NCI-H1694 treated with DMSO at 0.1 percent for 48 hours (cell line): ENCODE measurements around the gene RAB15.

ENCODE experiments used
- DNase-seq: peaks from one replicate; lab custom pipeline; 2025; lab: John Stamatoyannopoulos, UW

Gene RAB15

DNA sequence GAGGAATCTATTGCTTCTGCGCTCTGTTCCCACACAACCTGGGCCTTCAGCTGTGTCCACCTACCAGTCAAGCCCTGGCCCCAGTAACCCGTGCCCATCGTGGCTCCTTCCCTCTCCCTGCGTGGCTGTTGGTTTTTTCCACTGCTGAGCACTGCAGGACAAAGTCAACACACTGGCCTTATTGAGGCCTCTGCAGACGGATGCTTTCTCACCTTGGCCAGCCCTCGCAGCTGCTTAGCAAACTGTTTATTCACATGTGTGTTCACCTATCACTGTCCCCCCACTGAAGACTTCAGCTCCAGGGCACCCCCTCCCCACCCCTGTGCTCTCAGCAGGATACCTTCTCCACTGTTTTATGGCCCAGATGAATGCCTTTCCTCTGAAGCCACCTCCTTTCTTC is 16.8 kb downstream of the RAB15 start:
- DNase-seq: no peak

DNA sequence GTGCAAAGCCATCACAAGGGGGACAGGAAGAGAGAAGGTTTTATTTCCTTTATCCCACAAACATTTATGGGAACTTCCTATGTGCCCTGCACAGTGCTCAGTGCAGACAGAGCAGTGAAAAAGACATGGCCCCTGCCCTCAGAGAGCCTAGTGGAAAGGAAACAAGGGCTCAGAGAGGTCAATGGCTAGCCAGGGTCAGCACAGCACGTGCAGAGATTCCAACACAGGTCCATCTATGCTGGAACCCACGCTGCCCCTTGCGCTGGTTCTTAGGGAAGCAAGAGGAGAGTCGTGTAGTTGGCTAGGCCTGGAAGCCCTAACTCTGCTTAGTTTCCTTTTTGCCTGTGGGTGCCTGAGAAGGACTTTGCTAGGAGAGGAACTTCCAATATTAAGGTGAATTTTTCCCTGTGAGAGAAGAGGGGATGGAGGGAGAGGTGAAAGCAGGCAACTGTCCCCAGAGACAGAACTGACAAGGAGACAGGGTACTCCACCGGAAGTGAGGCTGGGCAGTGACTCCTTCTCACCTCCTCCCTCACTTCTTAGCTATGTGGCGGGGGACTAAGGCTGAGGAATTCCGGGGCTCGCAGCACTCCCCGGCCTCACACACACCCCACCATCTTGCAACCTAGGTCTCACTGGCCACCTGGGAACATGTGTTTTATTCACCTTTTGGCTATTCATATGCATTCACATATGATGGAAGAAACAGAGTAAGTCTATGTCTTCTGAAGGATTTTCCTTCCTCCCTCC is 17.5 kb downstream of the RAB15 start:
- no peak for DNase-seq

DNA sequence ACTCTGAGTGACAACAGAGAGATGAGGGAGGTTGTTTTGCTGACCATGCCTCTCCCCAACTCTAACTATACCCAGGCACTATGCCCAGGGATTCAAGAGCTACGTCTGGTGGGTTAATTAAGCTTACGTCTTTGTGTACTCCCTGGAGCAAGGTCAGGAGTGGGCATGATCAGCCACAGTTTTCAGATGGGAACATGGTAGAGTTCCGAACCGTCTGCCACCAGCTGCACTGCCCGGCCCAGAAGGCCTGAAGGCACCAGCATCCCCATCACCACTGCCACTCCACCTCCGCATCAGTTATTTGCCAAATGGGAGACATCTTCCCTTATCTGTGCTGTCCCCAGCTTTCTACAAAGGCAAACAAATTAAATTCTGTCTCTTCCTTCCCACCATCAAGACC is 18.5 kb downstream of the RAB15 start:
- DNase-seq: no peak

DNA sequence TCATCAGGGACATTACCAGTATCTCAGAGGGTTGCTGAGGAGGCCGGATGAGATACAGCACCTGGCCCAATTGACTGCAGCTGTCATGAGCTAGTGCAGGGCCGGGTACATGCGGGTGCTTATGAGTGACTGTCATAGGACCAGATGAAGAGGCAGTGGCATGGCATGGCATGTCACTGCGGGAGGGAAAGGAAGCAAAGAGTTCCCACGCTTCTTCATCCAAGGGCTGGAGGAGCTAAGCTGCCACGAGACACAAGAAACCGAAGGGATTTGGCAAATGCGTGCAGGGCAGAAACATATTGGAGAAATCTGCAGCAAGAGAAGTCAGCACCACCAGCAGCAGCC is 18.9 kb downstream of the RAB15 start:
- DNase-seq: no peak

DNA sequence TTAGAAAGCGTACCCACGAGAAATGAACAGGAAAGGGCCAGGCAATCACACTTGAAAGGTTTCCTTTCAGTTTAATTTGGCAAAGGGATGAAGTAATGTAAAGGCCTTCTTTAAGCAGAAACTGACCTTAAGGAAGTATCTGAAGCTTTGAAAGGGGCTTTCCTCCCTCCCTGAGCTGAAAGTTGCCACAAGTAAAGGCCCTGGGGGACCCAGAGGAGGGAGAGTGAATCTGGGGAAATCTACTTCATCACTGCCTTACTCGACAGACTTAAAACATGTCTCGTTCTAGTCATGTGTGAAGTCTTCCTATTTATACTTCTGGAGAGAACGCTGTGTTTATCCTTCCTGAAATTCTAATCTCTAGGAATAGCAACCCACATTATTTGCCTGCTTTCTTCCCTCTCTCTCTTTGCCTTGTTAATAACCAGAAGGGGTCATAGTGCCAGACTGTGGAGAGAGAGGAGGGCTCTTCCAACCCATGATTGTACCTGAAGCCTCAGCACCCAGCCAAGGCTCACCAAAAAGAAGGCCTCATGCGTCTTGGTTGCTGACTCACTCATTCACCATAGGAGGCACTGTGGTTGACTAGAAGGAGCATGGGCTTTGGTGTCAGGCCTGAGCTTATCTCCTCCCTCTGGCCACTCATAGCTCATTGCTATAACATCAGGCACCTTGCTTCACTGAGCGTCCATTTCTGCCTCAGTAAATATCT is 19.4 kb downstream of the RAB15 start:
- no peak for DNase-seq

DNA sequence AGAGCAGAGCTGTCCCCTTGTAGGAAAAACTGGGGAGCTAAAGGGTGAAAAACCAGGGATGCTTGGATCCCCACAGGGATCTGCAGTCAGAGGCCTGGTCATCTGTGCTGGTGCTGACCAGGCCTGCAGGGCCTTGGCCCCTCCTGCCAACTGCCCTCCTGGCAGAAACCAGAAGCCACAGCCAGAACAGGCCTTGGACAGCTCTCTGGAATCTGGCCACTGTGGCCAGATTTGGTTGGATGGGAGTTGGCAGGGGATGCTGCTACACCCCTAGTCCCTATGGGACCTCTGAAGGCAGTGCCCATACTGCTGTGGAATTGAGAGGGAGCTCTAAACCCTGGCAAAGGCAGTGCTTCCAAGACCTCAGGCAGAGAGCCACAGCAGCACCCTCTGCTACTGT is 20.4 kb downstream of the RAB15 start:
- no peak for DNase-seq

DNA sequence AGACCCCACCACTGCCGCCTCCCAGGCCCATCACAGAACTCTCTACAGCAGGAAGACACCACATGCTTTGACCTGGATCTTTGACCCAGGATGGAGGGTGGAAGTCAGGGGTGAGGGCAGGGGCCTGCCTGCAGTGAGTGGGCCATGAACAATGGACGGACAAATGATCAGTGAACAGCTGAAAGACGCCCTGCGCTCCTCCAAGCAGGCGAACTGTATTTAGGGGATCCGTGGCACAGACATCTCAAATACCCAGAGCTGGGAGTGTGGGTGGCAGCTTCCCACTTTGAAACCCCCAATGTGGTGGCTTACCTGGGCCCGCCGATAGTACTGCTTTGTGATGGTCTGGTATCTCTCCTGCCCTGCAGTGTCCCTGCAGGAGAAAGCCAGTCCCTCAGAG is 20.8 kb downstream of the RAB15 start:
- DNase-seq: no peak

DNA sequence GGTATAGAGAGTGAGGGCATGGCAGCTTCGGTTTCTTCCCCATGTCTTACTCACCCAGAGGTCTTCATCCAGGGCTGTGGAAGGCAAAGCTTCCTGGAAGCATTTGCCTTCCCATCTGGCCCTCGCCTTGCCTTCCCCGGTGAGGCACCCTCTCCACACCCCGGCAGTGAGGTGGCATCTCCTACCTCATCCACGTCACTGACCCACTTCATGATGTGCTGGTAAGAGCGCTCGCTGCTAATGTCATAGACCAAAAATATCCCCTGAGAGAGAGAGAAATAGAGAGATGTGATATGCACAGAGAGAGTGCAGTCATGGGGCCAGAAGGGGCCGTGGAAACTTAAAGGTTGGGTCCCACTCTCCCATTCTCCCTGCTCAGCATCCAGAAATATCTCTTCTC is 21.2 kb downstream of the RAB15 start:
- no peak for DNase-seq

DNA sequence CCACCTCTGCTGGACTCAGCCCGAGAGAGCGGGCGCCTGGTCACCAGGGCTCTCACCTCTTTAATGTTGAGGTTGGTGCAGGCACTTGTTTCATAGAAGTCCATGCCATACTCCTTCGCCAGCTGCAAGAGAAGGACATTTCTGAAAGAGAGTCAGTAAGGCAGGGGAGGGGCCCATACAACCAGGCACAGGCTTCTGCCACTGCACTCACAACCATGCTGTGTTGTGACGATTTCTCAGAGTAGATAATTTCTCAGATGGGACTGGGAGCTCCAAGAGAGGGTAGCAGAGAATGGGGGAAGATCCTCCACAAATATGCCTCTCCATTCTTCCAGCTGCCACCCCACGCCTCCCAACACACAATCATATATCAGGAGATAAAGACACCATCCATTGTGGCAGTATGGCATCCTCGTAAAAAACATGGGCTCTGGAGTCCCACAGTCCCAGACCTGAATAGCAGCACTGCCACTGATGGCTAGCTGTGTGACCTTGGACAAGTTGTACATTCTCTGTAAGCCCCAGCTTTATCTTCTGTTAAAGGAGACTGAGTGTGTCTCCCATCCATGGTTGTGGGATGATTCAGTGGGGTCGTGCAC is 23.4 kb downstream of the RAB15 start:
- no peak for DNase-seq

DNA sequence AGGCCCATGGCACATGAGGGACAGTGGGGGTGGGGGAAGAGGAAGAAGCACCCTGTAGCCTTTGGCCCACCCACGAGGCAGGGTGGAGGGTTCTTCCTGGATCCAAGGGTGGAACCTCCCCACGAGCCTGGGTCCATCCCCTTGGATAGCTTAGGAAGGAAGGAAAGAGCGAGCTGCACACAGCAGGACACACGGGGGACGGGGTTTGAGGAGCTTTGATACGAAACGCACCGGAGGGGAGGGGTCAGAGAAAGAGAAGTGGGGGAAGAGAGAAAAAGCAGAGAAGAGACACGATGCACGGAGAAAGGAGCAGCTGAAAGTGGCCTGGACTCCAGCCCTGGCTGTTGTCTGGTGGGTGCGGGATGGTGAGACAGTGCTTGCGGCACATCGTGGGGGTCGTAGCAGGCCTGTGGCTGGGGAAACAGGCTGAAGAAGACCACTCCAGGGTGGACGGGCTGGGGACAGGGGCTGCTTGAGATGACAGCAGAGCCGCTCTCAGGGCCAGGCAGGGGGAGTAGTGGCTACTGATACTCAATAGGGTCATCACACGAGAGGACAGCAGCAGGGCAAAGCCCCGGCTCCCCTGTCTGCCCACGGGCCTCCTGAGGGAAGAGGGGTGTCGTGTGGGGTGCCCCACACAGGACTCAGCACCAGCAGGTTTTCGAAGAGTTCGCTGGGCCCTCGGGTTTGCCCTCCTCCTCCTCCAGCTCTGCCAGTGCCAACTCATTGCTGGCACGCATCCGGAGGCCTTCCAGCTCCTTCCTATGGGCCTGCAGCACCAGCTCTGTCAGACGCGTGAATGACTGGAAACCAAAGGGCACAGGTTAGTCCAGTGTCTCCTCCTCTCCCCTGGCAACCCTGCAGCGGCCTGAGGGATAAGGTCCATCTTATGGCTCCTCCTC is 24.2 kb downstream of the RAB15 start:
- no peak for DNase-seq

DNA sequence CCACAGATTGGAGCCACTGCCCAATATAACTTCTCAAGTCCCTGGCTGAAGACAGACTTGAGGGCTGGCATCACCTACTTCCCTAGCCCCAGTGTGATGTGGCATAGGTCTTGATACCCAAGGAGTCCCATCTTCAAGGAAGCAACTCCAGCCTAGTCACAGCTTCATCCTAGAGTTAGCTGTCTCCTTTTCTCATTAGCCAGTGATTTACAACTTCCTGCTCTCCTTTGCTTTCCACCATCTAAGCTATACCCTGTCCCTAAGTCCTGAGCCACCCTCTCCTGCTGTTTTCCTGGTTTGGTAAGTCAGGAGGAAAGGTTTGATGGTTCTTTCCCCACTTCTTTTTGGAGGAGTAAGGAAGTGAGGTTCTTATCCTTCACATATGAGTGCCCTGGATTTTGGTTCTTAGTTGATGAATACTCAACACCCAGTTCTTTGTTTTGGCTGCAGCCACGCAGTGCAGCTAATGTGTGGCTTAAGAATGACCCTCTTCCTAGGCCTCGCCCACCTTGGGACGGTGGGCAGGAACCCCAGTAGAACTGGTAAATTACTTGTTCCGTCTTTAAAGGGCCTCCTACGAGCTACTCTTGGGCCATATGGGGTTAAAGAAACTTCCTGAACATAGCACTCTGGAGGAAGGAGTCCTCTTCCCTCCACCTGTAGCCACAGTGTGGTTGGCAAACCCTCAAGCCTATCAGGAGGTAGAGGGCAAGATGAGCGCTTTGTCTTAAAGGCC is 25.7 kb downstream of the RAB15 start:
- no peak for DNase-seq

DNA sequence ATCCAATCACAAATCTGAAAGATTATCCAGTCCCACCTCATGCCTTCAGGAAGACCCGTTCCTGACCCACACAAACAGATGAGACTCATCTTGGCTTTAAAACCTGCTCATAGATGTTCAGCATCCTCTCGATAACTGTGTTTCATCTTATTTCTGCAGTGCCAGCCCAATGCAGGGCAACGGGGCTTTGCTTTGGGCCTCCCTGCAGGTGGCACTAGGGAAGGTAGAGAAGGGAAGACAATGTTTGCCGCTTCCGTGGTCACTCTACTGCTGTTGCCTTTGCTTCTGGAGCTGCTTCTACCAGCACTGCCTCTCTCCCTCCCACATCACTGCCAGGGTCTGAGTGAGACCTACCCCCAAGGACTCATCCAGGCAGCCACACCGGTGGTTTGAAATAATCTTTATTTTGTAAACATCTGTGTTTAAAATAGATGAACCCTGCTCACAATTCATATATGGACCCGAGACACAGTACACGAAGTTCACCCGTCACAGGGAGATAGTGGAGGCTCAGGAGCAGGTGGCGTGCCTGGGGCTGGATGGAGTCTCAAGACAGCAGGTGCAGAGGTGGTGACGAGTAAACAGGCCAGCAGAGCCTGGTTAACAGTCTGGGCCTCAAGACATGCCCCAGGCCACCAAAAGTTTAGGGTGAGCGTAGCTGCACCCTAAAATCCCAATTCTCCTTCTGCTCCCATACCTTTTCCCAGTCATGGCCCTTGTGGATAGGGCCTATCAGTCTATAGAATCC is 26.5 kb downstream of the RAB15 start:
- no peak for DNase-seq

DNA sequence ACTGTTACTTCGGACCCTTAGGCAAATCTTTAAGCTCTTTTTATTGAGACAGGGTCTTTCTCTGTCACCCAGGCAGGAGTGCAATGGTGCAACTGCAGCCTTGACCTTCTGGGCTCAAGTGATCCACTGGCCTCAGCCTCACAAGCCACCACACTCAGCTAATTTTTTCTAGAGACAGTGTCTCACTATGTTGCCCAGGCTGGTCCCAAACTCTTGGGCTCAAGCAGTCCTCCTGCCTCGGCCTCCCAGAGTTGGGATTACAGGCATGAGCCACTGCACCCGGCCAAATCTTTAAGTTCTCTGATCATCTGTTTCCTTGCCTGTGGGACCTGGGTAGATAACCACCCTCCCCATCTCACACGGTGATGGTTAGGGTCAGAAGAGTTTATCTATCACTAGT is 27.3 kb downstream of the RAB15 start:
- no peak for DNase-seq

DNA sequence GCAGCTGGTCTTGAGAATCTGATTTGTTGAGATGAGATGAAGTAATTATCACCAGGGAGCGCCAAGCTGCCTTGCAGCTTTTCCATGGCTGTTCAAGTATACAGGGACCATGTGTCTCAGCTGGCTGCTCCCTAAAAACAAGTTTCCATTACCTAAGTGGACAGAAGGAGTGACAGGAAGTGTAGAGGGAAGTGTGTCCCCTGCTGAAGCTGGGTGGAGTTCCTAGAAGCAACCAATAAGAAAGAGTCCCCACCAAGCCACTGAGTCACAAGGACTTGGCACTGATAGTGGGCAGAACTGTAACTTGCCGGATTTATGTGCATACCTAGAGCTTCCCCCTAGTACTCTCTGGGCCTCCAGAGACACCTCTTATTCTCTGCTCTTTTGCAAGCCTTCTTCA is 28.1 kb downstream of the RAB15 start:
- DNase-seq: no peak

DNA sequence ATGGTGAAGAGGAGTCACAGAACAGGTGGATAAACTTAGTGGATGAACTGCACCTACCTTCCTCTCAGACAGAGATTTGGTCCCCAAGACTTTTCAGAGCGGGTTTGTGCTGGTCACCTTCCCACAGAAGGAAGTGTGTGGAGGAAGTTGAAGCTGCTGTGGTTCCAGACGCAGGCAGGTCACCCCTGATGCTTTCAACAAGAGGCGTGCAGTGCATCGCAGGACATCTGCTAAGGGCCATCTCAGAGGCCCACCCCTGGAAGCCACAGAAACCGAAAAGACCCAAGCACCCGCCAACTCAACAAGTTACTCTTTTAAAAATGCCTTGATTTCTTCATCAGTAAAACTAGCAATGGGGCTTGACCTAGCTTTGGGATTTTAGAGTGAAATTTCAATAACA is 28.6 kb downstream of the RAB15 start:
- DNase-seq: no peak

DNA sequence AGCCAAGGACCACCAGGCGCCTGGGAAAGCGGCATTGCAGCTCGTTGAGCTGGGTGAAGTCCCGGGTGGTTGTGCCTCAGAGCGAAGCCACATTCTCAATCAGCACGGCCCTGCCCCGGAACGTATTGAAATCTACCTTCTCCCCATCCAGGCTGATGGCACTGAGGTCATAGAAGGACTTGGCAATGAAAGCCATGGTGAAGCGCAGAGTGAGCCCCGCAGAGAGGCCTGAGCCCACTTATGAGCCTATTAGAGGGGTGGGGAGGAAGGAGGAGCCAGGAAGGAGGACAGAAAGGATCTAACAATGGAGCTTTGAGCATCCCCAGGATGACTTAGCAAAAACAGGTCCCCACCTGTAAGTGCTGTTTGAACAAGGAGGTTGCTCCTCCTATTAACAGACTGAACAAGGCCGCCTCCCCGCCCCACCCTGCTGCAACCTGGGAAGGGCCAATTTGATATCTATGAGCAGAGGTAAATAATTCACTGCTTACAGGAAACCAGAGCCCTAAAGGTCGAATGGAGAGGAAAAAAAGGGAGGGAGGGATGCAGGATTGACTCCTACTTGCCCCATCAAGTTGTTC is 29.5 kb downstream of the RAB15 start, which contains the start of gene GPX2:
TSS of gene GPX2 (minus strand) at position 215 of the 581 bp plus-strand sequence. CDS start at position 196, 19 bp downstream.
- no peak for DNase-seq

DNA sequence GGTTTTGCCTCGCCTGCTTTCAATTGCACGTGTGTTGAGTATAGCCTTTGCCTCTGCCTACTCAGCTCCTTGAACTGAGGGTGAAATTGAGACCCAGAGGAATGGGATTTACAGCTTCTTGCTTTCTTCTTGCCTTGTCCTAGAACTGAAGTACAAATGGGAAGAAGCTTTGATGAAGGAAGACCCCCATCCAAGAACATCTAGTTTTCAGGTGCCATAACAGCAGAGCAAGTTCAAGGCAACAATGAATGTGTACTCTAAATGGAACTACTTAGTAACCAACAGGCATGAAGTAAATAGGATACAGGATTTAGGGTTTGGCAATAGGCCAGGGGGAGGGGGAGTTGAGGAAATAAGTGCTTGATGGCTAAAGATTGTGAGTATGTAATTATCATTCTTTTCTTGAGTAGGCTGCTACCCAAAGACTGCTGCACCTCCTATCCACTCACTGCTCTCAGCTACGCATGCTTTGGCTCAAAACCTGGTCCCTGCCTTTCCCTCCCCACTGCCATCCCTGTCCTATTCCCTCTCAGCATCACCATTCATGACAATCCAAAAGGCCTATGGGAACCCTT is 31.7 kb downstream of the RAB15 start:
- DNase-seq: no peak

DNA sequence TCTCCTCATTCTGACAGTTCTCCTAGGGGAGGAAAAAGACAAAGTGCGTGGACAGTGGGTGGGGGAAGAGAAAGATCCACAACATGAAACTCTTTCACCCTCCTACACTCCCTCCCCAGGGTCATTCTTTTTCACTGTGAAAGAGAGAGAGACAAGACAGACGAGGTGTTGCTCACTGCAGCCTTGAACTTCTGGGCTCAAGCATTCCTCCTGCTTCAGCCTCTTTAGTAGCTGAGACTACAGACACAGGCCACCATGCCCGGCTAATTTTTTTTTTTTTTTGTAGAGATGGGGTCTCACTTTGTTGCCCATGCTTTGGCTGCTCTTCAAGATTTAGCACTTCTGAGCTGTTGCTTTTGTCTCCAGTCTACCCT is 32.3 kb downstream of the RAB15 start:
- no peak for DNase-seq

DNA sequence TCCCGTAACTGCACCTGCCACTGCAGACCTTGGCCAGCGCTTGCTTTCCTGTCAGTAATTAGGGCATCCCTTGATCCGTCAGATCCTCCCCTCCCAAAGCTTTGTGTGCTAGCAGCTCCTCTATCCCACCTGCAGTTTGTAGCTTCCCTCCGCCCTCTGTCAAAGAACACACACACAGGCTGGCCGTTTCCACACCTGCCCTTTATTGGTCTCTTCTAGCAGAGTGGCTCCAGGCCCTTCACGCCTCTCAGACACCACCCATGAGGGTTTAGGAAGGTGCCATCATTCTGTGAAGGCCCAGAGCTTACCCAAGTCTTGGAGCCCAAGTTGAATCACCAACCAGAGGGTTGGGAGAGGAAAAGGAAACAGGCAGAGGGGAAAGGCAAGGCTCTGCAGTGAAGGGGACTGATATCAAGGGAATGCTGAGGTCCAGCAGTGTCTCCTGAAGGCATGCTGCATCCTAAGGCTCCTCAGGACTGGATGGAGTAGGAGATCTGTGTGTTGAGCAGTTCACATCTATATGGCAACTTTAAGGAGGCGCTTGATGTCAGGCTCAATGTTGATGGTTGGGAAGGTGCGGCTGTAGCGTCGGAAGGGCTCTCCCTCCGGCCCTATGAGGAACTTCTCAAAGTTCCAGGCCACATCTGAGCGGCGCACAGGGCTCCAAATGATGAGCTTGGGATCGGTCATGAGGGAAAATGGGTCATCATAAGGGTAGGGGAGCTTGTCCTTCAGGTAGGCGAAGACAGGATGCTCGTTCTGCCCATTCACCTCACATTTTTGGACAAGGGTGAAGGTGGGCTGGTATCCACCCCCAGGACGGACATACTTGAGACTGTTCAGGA is 32.9 kb downstream of the RAB15 start:
- DNase-seq: no peak
